GM13976 (cell line): ENCODE measurements around the gene PCDHGA7.
"Not testable (repeated sequence)": the region's sequence is repeated elsewhere in the genome, so short reads cannot be mapped to it uniquely, and the experiment has no call there.

Experiments
- DNase-seq: peaks from one replicate; pipeline ENCODE4 v3.0.0; 2012; ENCODE audit warnings: low spot score
- in situ Hi-C: fragments of 300-500 bp; cut with MboI; formaldehyde crosslinking; loops from one replicate; pipeline ENCODE4 v1.12.0; 2022; ENCODE audit warnings: low sequenced_read_pairs, mixed read lengths, inconsistent platforms; ENCODE audit not compliant: unreplicated experiment
- TF ChIP-seq, protein P1 (sequence below): IDR thresholded peaks from 2 replicates; pipeline ENCODE4 v1.5.1; 2012; ENCODE audit warnings: borderline replicate concordance, mild to moderate bottlenecking; ENCODE audit not compliant: insufficient read depth; ENCODE audit errors: extremely low read depth, missing control alignments, control extremely low read depth

PCDHGA7 gene

DNA sequence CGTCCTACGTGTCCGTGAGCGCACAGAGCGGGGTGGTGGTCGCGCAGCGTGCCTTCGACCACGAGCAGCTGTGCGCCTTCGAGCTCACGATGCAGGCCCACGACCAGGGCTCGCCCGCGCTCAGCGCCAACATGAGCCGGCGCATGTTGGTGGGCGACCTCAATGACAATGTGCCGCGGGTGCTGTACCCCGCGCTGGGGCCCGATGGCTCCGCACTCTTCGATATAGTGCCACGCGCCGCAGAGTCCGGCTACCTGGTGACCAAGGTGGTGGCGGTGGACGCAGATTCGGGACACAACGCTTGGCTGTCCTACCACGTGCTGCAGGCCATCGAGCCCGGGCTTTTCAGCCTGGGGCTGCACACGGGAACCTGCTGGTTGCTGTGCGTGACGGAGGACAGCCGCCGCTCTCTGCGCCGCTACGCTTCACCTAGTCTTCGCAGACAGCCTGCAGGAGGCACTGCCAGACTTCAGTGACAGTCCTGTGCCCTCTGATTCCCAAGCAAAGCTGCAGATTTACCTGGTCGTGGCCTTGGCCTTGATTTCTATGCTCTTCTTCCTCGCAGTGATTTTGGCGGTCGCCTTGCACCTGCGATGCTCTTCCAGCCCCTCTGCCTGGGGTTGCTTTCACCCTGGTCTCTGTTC, 45.4 kb downstream of the PCDHGA7 start:
- DNase-seq: no peak

DNA sequence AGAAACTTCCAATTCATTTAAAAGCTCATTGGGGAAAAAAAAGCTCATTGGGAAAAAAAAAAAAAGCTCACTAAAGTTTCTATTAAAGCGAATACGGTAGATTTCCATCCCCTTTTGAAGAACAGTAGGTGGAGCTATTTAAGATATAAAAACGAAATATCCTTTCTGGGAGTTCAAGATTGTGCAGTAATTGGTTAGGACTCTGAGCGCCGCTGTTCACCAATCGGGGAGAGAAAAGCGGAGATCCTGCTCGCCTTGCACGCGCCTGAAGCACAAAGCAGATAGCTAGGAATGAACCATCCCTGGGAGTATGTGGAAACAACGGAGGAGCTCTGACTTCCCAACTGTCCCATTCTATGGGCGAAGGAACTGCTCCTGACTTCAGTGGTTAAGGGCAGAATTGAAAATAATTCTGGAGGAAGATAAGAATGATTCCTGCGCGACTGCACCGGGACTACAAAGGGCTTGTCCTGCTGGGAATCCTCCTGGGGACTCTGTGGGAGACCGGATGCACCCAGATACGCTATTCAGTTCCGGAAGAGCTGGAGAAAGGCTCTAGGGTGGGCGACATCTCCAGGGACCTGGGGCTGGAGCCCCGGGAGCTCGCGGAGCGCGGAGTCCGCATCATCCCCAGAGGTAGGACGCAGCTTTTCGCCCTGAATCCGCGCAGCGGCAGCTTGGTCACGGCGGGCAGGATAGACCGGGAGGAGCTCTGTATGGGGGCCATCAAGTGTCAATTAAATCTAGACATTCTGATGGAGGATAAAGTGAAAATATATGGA, 48.0 kb downstream of the PCDHGA7 start, which contains the start of gene PCDHGA12:
Gene PCDHGA12 (plus strand): TSS at position 176 of the 782 bp plus-strand sequence. CDS start 253 bp downstream, at position 429.
- in situ Hi-C loops: no loop called here
- peak; percentile 78 for DNase-seq
- TF ChIP-seq, protein P1, sequence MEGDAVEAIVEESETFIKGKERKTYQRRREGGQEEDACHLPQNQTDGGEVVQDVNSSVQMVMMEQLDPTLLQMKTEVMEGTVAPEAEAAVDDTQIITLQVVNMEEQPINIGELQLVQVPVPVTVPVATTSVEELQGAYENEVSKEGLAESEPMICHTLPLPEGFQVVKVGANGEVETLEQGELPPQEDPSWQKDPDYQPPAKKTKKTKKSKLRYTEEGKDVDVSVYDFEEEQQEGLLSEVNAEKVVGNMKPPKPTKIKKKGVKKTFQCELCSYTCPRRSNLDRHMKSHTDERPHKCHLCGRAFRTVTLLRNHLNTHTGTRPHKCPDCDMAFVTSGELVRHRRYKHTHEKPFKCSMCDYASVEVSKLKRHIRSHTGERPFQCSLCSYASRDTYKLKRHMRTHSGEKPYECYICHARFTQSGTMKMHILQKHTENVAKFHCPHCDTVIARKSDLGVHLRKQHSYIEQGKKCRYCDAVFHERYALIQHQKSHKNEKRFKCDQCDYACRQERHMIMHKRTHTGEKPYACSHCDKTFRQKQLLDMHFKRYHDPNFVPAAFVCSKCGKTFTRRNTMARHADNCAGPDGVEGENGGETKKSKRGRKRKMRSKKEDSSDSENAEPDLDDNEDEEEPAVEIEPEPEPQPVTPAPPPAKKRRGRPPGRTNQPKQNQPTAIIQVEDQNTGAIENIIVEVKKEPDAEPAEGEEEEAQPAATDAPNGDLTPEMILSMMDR: peak; percentile 66

More for the DNA sequence above, 45.4 kb downstream of the PCDHGA7 start:
- TF ChIP-seq, protein P1: no peak
- in situ Hi-C loops: no loop called here

DNA sequence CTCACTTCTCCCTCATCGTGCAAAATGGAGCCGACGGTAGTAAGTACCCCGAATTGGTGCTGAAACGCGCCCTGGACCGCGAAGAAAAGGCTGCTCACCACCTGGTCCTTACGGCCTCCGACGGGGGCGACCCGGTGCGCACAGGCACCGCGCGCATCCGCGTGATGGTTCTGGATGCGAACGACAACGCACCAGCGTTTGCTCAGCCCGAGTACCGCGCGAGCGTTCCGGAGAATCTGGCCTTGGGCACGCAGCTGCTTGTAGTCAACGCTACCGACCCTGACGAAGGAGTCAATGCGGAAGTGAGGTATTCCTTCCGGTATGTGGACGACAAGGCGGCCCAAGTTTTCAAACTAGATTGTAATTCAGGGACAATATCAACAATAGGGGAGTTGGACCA, 48.7 kb downstream of the PCDHGA7 start:
- in situ Hi-C loops: no loop called here
- peak; percentile 50 for DNase-seq
- TF ChIP-seq, protein P1: no peak

DNA sequence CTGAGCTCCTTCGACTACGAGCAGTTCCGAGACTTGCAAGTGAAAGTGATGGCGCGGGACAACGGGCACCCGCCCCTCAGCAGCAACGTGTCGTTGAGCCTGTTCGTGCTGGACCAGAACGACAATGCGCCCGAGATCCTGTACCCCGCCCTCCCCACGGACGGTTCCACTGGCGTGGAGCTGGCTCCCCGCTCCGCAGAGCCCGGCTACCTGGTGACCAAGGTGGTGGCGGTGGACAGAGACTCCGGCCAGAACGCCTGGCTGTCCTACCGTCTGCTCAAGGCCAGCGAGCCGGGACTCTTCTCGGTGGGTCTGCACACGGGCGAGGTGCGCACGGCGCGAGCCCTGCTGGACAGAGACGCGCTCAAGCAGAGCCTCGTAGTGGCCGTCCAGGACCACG, 49.8 kb downstream of the PCDHGA7 start:
- DNase-seq, in situ Hi-C loops: not testable (repeated sequence)

DNA sequence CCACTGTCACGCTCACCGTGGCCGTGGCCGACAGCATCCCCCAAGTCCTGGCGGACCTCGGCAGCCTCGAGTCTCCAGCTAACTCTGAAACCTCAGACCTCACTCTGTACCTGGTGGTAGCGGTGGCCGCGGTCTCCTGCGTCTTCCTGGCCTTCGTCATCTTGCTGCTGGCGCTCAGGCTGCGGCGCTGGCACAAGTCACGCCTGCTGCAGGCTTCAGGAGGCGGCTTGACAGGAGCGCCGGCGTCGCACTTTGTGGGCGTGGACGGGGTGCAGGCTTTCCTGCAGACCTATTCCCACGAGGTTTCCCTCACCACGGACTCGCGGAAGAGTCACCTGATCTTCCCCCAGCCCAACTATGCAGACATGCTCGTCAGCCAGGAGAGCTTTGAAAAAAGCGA, 50.2 kb downstream of the PCDHGA7 start:
- in situ Hi-C loops, DNase-seq: not testable (repeated sequence)

DNA sequence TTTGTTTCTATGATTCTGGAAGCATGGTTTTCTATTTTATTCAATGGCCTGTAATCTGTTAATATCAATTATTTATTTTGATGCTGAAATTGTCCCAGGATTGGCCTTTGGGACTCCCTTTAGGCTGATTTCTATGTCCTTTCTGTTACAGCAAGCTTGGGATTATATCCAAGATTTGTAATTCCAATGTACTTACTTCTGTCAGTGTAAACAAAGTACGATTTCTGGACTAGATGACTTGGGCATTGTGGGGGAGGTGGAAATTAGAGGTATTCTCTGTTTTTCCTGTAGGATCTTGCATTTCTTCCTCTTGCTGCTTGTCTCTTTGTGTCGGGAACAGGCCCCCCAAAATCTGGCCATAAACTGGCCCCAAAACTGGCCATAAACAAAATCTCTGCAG, 51.5 kb downstream of the PCDHGA7 start:
- in situ Hi-C loops: no loop called here
- TF ChIP-seq, protein P1: no peak
- no peak for DNase-seq
